ENCODE results near the gene ECE1. TPM values are rescaled to one million over a fixed set of nuclear protein-coding genes. Genes with fewer than 3 reads are reported as not detected.
A peak's percentile ranks its signal among the peaks of the same experiment; 100 is the strongest.

The ECE1 gene
- total and polyA plus RNA-seq, 2 experiments from 2014 or later, result 42.4 to 59.1 TPM

- H3K27ac ChIP-seq, result no peak overlapping the region
- no peaks in the 10 kb centered on the region for H3K27me3 ChIP-seq
- TF ChIP-seq, protein P1, sequence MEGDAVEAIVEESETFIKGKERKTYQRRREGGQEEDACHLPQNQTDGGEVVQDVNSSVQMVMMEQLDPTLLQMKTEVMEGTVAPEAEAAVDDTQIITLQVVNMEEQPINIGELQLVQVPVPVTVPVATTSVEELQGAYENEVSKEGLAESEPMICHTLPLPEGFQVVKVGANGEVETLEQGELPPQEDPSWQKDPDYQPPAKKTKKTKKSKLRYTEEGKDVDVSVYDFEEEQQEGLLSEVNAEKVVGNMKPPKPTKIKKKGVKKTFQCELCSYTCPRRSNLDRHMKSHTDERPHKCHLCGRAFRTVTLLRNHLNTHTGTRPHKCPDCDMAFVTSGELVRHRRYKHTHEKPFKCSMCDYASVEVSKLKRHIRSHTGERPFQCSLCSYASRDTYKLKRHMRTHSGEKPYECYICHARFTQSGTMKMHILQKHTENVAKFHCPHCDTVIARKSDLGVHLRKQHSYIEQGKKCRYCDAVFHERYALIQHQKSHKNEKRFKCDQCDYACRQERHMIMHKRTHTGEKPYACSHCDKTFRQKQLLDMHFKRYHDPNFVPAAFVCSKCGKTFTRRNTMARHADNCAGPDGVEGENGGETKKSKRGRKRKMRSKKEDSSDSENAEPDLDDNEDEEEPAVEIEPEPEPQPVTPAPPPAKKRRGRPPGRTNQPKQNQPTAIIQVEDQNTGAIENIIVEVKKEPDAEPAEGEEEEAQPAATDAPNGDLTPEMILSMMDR (IDR thresholded peaks at IDR 0.05; ENCODE audit: low read depth, low read length), result no peak
- no peaks in the 10 kb centered on the region for H3K36me3 ChIP-seq
- H3K4me3 ChIP-seq, result no peak overlapping the region
- no peaks in the 10 kb centered on the region for H3K9me3 ChIP-seq (ENCODE audit: low read depth)
- peak in 1 of 2 donors; percentile 58 for DNase-seq (ENCODE audit: low read depth in 1 of 2, low spot score in 1 of 2)
- H3K4me1 ChIP-seq (ENCODE audit: low read depth), result no peaks in the 10 kb centered on the region
Observed at GRCh38 chr1:21254335-21254951, 35.8 kb downstream of the ECE1 start.

DNA sequence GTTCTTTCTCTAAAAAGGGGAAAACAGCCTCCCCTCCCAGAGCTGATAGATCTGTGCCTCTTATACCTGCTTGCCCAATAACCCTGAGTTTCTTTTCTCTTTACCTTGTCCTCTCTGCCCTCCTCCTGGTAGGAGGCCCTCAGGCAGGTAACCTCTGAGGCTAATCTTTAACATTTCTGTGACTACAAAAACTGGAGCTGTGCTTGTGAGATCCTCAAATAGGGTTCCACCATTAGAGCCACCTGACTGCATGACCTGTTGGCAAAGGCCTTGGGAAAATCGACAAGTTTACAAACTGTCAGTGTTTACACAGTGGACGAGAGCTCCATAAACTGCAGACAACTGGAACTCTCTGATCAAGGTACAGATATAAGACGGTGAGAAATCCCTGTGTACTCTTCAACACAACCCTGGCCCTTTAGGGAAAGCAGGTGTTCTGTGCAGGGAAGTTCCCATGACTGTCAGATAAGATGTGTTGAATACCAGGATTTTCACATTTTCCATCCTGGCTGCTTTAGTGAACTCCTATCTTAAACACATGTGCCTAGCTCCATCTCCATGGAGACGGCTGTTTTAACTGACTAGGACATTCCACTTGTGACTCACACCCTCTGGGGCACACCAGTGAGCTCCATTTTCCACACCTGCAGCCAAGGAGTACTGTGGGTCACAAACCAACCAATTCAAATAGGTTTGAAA lies 38.3 kb downstream of the ECE1 start:
- Histone ChIP-seq H3K27ac (no peak overlapping the region), H3K36me3 (no peaks in the 10 kb centered on the region), H3K4me1 (ENCODE audit: low read depth) (no peaks in the 10 kb centered on the region), H3K4me3 (no peak overlapping the region), H3K27me3 (no peaks in the 10 kb centered on the region), H3K9me3 (ENCODE audit: low read depth) (no peaks in the 10 kb centered on the region)
- peak in 1 of 2 donors; percentile 90 for DNase-seq (ENCODE audit: low read depth in 1 of 2, low spot score in 1 of 2)
- TF ChIP-seq, protein P1 (IDR thresholded peaks at IDR 0.05; ENCODE audit: low read depth, low read length), result no peak

- Histone ChIP-seq H3K9me3 (ENCODE audit: low read depth) (no peaks in the 10 kb centered on the region), H3K27ac (no peak overlapping the region), H3K36me3 (no peaks in the 10 kb centered on the region), H3K27me3 (no peaks in the 10 kb centered on the region), H3K4me3 (no peak overlapping the region), H3K4me1 (ENCODE audit: low read depth) (no peaks in the 10 kb centered on the region)
- TF ChIP-seq, protein P1 (IDR thresholded peaks at IDR 0.05; ENCODE audit: low read depth, low read length), result no peak
- DNase-seq (ENCODE audit: low read depth in 1 of 2, low spot score in 1 of 2), result no peak
Observed at GRCh38 chr1:21249940-21250493, 40.2 kb downstream of the ECE1 start.

GRCh38 chr1:21247892-21248715 lies 42.2 kb downstream of the ECE1 start:
- H3K27me3 ChIP-seq, result no peaks in the 10 kb centered on the region
- H3K4me1 ChIP-seq (ENCODE audit: low read depth), result no peaks in the 10 kb centered on the region
- H3K27ac ChIP-seq, result no peak overlapping the region
- no peaks in the 10 kb centered on the region for H3K36me3 ChIP-seq
- H3K4me3 ChIP-seq, result no peak overlapping the region
- DNase-seq (ENCODE audit: low read depth in 1 of 2, low spot score in 1 of 2), result no peak
- TF ChIP-seq, protein P1 (IDR thresholded peaks at IDR 0.05; ENCODE audit: low read depth, low read length), result no peak
- H3K9me3 ChIP-seq (ENCODE audit: low read depth), result no peaks in the 10 kb centered on the region

GRCh38 chr1:21246905-21247642 lies 43.2 kb downstream of the ECE1 start:
- Histone ChIP-seq H3K27me3 (no peaks in the 10 kb centered on the region), H3K36me3 (no peaks in the 10 kb centered on the region), H3K4me1 (ENCODE audit: low read depth) (no peaks in the 10 kb centered on the region), H3K27ac (no peak overlapping the region), H3K4me3 (no peak overlapping the region), H3K9me3 (ENCODE audit: low read depth) (no peaks in the 10 kb centered on the region)
- TF ChIP-seq, protein P1 (IDR thresholded peaks at IDR 0.05; ENCODE audit: low read depth, low read length), result no peak
- DNase-seq (ENCODE audit: low read depth in 1 of 2, low spot score in 1 of 2), result no peak

Data from cardiac muscle cell (in vitro differentiated cells and primary cell).